DOHH2 (cell line): Measurements from ENCODE around the gene NAALAD2.
A peak's percentile ranks its signal among the peaks of the same experiment; 100 is the strongest.

ENCODE experiments used
- H3F3A ChIP-seq: fragments of 200-600 bp; sonication (generic), shearing (Covaris generic); 2 replicates; pipeline ENCODE4 v1.6.0; 2016; ENCODE audit warnings: antibody characterized with exemption, mild to moderate bottlenecking; ENCODE audit not compliant: control insufficient read depth, insufficient read depth
- H3K27ac ChIP-seq: fragments of 200-600 bp; sonication (generic); 2 replicates; pipeline ENCODE4 v1.5.1; 2014; ENCODE audit warnings: low read depth, mild to moderate bottlenecking, low read length, moderate library complexity
- H3K27me3 ChIP-seq: fragments of 200-600 bp; sonication (generic); 2 replicates; pipeline ENCODE4 v1.6.1; 2014; ENCODE audit warnings: mild to moderate bottlenecking, low read length, mixed read lengths; ENCODE audit not compliant: control insufficient read depth
- H3K36me3 ChIP-seq: fragments of 200-600 bp; sonication (generic); 2 replicates; pipeline ENCODE4 v1.6.1; 2014; ENCODE audit warnings: mild to moderate bottlenecking, low read length, moderate library complexity, mixed read lengths; ENCODE audit not compliant: control insufficient read depth
- H3K4me1 ChIP-seq: fragments of 200-600 bp; sonication (generic); 2 replicates; pipeline ENCODE4 v1.6.1; 2014; ENCODE audit warnings: mild to moderate bottlenecking, low read length, mixed read lengths; ENCODE audit not compliant: control insufficient read depth
- H3K4me2 ChIP-seq: fragments of 200-600 bp; sonication (generic); 2 replicates; pipeline ENCODE4 v1.6.0; 2014; ENCODE audit warnings: mild to moderate bottlenecking, low read length, moderate library complexity
- H3K4me3 ChIP-seq: fragments of 200-600 bp; sonication (generic); 2 replicates; pipeline ENCODE4 v1.5.1; 2014; ENCODE audit warnings: mild to moderate bottlenecking, low read length, mixed read lengths
- H3K79me2 ChIP-seq: fragments of 200-600 bp; sonication (generic); 2 replicates; pipeline ENCODE4 v1.6.1; 2014; ENCODE audit warnings: mild to moderate bottlenecking, low read length, mixed read lengths; ENCODE audit not compliant: control insufficient read depth
- H3K9me2 ChIP-seq: fragments of 200-600 bp; sonication (generic); replicated peaks from 2 replicates; pipeline ENCODE4 v1.6.1; 2014; ENCODE audit warnings: mild to moderate bottlenecking, low read length, mixed read lengths; ENCODE audit not compliant: control insufficient read depth
- H3K9me3 ChIP-seq: fragments of 200-600 bp; sonication (generic); 2 replicates; pipeline ENCODE4 v1.6.1; 2014; ENCODE audit warnings: antibody characterized with exemption, low read length, mixed read lengths; ENCODE audit not compliant: control insufficient read depth, insufficient read depth
- H4K20me1 ChIP-seq: fragments of 200-600 bp; sonication (generic); 2 replicates; pipeline ENCODE4 v1.6.0; 2014; ENCODE audit warnings: low read depth, mild to moderate bottlenecking, antibody characterized with exemption, low read length, moderate library complexity; ENCODE audit not compliant: control insufficient read depth, insufficient read depth
- EZH2phosphoT487 ChIP-seq: fragments of 200-600 bp; sonication (generic); IDR thresholded peaks from 2 replicates; pipeline ENCODE4 v1.6.1; 2017; ENCODE audit warnings: borderline replicate concordance, mild to moderate bottlenecking, antibody characterized with exemption, low read length, moderate library complexity, mixed read lengths
- TF ChIP-seq, protein P1 (sequence below): fragments of 200-600 bp; sonication (generic); IDR thresholded peaks from one replicate; pipeline ENCODE4 v1.5.1; 2014; ENCODE audit warnings: antibody characterized with exemption, mild to moderate bottlenecking, low read depth, low read length; ENCODE audit not compliant: poor library complexity, severe bottlenecking

NAALAD2 gene

DNA sequence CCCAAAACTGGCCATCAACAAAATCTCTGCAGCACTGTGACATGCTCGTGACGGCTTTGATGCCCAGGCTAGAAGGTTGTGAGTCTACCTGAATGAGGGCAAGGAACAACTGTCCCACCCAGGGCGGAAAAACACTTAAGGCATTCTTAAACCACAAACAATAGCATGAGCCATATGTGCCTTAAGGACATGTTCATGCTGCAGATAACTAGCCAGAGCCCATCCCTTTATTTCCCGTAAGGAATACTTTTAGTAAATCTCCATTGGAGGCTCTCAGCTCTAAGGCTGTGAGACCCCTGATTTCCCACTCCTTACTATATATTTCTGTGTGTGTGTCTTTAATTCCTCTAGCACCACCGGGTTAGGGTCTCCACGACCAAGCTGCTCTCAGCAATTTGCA, 85.0 kb downstream of the NAALAD2 start:
- no peak overlapping the region for H3K27ac ChIP-seq
- peak overlapping the region; percentile 79 for H3K4me3 ChIP-seq
- TF ChIP-seq, protein P1, sequence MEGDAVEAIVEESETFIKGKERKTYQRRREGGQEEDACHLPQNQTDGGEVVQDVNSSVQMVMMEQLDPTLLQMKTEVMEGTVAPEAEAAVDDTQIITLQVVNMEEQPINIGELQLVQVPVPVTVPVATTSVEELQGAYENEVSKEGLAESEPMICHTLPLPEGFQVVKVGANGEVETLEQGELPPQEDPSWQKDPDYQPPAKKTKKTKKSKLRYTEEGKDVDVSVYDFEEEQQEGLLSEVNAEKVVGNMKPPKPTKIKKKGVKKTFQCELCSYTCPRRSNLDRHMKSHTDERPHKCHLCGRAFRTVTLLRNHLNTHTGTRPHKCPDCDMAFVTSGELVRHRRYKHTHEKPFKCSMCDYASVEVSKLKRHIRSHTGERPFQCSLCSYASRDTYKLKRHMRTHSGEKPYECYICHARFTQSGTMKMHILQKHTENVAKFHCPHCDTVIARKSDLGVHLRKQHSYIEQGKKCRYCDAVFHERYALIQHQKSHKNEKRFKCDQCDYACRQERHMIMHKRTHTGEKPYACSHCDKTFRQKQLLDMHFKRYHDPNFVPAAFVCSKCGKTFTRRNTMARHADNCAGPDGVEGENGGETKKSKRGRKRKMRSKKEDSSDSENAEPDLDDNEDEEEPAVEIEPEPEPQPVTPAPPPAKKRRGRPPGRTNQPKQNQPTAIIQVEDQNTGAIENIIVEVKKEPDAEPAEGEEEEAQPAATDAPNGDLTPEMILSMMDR = no peak
- TF ChIP-seq EZH2phosphoT487 = no peak
- peaks cover 38% of the 10 kb centered on the region for H3K4me1 ChIP-seq
- no peaks in the 10 kb centered on the region for H3K27me3 ChIP-seq
- peaks cover 31% of the 10 kb centered on the region for H4K20me1 ChIP-seq
- peaks cover 93% of the 10 kb centered on the region for H3K79me2 ChIP-seq
- H3K4me2 ChIP-seq = peak overlapping the region; percentile 69
- H3K9me2 ChIP-seq = no peaks in the 10 kb centered on the region
- no peaks in the 10 kb centered on the region for H3K9me3 ChIP-seq
- no peaks in the 10 kb centered on the region for H3F3A ChIP-seq
- peaks cover 77% of the 10 kb centered on the region for H3K36me3 ChIP-seq

DNA sequence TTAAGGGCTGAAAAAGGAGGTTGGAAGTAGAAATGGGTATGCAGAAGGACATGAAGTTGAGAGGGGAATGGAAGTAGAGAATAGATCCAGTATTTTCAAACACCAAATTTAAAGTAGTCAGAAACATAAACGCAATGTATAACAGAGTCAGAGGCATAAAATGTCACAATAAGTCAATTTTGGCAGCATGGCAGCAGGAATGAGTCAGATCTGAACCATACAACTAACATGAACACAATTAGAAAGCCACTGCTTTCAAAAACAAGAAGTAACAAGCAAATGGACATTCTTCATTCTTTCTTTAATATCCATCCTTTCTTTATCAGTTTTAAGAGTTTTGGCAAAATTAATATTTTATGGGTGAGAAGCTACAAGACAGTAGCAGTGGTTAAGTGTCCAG, 85.9 kb downstream of the NAALAD2 start:
- H3K27ac ChIP-seq = no peak overlapping the region

DNA sequence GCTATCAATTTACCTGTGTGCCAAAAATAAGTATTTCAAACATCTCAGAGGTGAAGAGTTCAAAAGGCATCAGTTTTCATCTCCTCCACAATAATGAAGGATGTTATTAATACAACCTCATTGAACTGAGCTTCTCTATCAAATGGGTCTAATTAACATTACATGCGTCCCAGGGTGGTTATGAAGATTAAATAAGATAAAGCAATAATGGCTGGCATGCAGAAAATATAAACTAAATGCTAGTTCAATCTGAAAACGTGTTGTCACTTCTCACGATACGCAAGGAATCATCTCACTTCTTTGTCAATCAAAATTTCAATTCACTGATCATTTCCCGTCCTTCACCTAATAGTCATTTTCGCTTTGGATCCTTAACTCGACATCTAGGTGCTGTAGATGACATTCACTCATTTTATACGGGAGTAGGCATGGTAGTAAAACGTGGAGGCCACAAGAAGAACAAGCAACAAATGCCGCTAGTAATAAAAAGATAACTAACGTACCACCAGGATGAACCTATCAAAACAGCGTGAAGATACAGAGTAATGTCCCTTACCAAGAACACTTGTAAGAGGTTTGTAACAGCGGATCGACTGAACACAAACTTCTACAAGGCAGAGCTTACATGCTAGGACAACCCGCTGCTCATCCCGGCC, 87.5 kb downstream of the NAALAD2 start:
- H3K27me3 ChIP-seq = no peaks in the 10 kb centered on the region
- H3K4me2 ChIP-seq = peak overlapping the region; percentile 69
- peak overlapping the region; percentile 50 for H3K27ac ChIP-seq
- H4K20me1 ChIP-seq = peaks cover 31% of the 10 kb centered on the region
- no peak for TF ChIP-seq EZH2phosphoT487
- TF ChIP-seq, protein P1 = no peak
- peaks cover 53% of the 10 kb centered on the region for H3K36me3 ChIP-seq
- no peaks in the 10 kb centered on the region for H3K9me3 ChIP-seq
- H3K4me1 ChIP-seq = peaks cover 41% of the 10 kb centered on the region
- peaks cover 69% of the 10 kb centered on the region for H3K79me2 ChIP-seq
- H3K9me2 ChIP-seq = no peaks in the 10 kb centered on the region
- peak overlapping the region; percentile 79 for H3K4me3 ChIP-seq
- no peaks in the 10 kb centered on the region for H3F3A ChIP-seq

More for the DNA sequence above, 85.9 kb downstream of the NAALAD2 start:
- H3K79me2 ChIP-seq = peaks cover 84% of the 10 kb centered on the region
- peak overlapping the region; percentile 69 for H3K4me2 ChIP-seq
- H3K27me3 ChIP-seq = no peaks in the 10 kb centered on the region
- H3K9me2 ChIP-seq = no peaks in the 10 kb centered on the region
- TF ChIP-seq, protein P1 = no peak
- TF ChIP-seq EZH2phosphoT487 = no peak
- H3K4me3 ChIP-seq = peak overlapping the region; percentile 79
- H4K20me1 ChIP-seq = peaks cover 31% of the 10 kb centered on the region
- H3K4me1 ChIP-seq = peaks cover 41% of the 10 kb centered on the region
- H3K36me3 ChIP-seq = peaks cover 68% of the 10 kb centered on the region
- no peaks in the 10 kb centered on the region for H3F3A ChIP-seq
- no peaks in the 10 kb centered on the region for H3K9me3 ChIP-seq
